NCI-H1092 treated with DMSO at 0.1 percent for 48 hours (cell line): ENCODE results near the gene SLC7A6OS.

ENCODE experiments used
- DNase-seq: peaks from one replicate; lab custom pipeline; 2025; lab: John Stamatoyannopoulos, UW

SLC7A6OS gene

DNA sequence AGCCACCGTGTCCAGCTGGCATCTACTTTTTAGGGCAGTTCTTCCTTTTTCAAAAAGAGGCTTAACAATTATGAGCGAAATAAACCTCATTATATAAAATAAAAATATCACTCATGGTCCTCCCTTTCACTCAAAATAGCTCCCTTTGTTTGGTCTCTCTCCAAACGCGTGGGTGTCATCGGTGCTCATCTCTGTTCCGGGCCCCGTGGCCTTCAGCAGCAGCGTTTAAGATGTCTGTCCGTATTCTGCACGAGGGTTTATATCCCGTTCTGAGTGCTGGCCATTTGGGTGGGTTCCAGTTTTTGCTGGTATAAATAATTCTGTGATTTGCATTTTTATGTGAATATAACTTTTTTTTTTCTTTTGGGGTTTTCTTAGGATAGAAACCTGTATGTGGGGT, 33.5 kb upstream of the SLC7A6OS start:
- DNase-seq, result no peak

DNA sequence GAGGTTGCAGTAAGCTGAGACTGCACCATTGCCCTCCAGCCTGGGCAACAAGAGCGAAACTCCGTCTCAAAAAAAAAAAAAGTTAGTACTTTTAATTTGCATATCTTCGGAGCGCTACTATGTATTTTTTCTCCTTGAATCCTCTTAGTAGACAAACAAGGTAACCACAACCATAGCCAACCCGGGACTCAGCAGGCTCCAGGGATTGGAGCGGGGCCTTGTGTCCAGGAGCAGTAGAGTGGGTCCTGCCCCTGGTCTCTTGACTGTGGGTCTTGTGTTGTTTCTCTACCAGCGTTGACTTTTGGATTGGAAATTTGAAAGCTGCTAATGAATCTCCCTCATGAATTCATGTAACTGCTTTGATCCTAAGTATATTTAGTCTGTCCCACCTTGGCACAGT, 32.4 kb upstream of the SLC7A6OS start:
- no peak for DNase-seq

DNA sequence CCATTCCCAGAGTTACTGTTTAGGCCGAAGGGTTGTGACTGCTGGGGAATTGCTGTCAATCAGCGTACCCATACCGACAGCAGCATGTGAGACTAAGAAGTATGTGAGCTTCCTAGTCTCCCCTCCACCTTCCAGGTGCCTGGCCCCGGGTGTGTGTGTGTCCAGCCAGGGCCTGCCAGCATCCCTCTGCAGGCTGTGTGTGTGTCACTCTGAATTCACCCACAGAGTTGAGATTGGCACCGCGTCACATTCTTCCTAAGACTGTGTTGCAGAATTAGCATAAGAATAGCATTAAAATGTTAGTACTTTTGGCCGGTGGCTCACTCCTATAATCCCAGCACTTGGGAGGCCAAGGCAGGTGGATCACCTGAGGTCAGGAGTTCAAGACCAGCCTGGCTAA, 31.9 kb upstream of the SLC7A6OS start:
- DNase-seq, result no peak

DNA sequence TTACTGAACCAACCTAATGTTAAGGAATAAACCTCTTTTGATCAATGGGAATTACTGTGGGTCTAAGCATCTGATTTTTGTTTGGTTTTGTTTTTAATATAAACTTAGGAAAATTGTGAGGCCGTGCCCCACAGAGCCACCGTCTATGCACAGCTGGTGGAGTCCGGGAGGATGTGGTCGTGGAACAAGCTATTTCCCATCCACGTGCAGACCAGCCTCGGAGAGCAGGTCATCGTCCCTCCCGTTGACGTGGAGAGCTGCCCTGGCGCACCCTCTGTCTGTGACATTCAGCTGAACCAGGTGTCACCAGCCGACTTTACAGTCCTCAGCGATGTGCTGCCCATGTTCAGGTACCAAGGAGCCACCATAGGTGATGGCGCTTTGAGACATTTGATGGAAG, 28.5 kb upstream of the SLC7A6OS start:
- no peak for DNase-seq

DNA sequence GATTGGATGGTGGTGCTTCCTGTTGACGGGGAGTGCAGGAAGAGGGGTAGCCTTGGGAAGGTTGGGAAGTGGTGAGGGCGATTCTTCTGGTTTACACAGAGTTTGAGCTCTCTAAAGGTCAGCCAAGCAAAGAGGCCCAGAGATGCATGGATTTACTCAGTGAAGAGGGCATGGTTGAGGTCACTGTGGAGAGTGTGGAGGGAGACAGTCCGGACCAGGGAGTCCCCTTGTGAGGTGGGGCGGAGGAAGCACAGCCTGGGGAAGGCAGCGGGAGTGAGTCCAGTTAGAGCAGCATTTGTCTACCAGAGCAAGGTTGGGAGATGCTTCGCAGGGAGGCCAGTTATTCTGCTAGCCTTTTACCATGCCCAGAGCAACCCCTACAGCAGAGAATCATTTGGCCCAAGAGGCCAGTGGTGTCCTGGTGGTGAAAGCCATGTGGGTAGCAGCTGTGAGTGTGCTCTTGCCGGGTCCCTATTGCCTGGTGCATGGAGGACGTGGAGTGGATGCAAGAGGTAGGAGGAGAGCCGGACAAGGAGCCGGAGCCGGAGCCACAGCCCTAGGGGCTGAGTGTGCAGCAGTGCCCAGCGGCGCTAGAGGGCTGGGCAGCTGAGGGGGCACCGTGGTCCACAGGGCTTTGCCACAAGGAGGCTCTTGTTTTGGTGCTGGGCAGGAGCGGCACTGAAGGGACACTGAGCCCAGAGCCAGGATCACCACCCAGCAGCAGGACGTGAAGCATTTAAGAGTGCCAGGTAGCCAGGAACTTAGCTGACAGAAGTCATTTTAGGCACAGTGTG, 27.8 kb upstream of the SLC7A6OS start:
- DNase-seq, result no peak

DNA sequence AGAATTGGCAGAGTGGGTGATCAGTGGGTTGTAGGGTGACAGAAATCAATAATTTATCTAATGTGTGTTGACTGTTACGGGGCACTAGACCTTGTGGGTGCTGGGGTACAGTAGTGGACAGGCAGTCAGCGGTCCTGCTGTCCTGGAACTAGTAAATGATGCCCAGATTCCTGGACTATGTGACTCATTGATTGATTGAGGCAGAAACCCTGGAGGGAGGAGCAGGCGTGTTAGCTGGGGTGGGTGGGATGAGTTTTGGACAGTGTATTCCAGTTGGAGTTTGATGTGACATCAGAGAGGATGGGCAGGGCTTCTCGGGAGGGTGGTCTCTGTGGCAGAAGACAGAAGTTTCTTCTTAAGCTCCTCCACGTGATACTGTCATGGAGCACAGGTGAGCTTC, 24.4 kb upstream of the SLC7A6OS start:
- DNase-seq, result no peak

DNA sequence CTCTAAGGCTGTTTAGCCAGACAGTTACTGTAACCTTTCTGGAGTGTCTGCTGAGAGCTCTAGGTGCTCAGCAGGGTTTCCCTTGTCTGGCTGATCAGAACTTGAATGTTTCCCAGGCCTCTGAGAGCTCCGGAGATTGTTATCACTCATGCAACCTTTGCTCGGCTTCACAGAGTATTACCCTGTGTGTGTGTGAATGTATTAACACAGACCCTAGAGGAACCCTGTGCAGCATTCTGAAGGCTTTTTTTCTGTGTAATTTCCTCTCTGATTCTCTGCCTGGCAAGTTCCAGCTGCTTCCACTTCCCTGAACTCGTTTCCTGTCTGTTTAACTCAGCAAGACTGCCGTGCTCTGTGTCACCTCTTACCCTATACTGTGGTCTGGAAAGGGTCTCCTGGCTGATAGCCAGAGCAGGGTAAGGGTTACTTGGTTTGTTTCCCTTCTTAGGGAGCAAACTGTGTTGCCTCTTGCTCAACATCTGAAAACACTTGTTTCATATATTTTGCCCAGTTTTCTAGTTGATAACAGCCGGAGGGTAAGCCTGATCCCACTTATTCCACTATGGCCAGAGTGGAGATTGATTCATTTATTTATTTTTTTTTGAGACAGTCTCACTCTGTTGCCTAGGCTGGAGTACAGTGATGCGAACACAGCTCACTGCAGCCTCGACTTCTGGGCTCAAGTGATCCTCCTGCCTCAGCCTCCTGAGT, 21.8 kb upstream of the SLC7A6OS start:
- DNase-seq, result no peak

DNA sequence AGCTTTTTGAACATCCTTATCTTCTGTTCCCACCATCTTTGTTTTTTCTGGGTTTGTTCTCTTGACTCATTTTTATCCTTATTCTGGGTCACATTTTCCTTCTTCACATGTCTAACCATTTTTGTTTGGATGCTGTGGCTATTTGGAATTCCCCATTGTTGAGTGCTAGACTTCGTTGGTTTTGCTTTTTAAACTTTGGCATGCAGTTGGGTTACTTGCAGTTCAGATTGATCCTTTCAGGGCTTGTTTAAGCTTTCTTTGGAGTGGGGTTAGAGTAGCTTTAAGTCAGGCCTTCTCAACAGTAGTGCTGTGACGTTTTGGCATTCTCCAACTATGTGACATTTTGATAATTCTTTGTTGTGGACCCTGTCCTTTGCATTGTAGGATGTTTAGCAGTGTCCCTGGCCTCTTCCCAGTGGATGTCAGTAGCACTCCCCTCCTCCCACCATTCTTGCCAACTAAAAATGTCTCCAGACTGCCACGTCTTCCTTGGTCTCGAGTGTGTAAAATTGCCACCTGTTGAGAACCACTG, 21.2 kb upstream of the SLC7A6OS start:
- no peak for DNase-seq

DNA sequence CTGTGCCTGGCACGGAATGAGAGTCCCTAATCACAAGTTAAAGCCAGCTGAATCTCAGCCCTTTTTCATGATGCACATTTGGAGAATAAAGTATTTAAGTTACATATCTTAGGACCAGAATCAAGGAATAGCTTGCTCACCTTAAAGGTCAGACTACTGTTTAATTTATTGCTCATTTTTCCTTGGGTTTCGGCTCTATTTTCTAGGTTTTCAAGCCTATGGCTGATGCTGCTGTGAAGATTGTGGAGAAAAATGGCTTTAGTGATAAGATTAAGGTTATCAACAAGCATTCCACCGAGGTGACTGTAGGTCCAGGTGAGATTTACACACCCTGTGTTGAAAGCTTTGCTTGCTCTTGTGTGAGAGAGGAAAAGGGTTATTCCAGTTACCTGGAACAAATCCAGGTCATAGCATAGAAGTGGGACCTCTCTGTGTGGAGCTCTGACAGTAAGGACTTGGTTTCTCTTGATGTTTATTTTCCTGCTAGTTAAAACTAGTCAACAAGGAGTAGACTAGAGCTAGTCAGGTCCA, 18.2 kb upstream of the SLC7A6OS start:
- no peak for DNase-seq

DNA sequence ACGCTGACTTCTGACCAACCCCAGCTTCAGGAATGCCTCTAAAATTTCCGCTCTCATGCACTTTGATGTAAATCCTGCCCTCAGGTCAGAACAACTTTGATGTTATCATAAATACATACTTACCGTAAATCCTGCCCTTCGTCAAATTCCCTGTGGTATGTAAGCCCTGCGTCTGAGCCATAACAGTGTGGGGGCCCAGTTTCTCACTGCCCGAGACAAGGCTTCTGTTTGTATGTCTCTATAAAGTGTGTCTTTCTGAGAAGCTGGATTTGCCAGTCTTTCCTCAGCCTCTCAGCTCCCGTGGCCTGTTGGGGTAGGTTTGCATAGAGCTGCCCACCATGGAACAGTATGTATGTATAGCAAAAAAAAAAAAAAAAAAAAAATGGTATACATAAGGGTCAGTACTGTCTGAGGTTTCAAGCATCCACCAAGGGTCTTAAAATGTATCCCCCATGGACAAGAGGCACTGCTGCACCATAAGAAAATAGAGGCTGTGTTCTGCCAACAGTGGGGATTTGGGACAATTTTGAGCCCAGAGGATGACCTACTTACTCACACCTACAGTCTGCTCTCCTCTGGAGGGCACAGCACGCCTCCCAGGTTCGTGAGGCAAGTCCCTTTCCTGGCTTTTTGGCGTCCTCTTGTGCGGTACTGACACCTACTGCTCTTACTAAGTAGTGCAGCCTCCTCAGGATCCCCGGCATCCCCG, 17.6 kb upstream of the SLC7A6OS start:
- peak; percentile 74 for DNase-seq

DNA sequence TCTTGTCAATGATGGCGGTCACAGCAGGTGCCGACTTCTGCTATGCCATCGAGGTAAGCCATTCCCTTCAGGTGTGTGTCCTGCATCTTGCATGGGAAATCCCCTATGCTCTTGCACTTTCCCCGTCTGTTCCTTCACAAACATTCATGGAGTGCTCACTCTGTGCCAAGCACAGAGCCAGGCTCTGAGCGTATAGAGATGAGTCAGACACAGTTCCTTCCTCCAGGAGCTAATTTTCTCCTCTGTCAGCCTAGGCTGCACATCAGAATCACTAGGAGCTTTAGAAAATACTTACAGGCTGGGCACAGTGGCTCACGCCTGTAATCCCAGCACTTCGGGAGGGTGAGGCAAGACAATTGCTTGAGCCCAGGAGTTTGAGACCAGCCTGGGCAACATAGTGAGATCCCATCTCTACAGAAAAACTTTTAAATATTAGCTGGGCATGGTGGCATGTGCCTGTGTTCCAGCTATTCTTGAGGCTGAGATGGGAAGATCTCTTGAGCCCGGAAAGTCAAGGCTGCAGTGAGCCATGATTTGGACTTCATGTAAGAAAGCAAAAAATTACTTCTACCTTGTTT, 14.1 kb upstream of the SLC7A6OS start:
- DNase-seq, result no peak

DNA sequence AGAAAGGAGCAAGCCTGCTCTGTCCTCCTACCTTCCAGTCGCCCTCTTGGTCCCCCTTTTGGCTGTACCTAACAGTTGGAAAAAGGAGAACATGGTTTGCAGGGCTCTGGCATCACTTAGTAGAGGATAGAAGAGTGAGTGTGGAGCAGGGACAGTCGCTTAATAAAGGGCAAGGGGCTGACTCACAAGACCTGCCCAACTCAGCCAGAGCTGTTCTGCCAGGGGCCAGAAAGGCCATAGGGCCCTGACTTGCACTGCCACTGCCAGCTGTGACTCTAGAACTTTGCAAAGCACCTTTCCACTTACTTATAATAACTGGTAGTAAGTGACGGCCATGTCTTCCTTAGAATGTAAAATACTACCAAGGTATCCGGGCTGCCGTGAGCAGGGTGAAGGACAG, 13.6 kb upstream of the SLC7A6OS start:
- DNase-seq, result no peak

DNA sequence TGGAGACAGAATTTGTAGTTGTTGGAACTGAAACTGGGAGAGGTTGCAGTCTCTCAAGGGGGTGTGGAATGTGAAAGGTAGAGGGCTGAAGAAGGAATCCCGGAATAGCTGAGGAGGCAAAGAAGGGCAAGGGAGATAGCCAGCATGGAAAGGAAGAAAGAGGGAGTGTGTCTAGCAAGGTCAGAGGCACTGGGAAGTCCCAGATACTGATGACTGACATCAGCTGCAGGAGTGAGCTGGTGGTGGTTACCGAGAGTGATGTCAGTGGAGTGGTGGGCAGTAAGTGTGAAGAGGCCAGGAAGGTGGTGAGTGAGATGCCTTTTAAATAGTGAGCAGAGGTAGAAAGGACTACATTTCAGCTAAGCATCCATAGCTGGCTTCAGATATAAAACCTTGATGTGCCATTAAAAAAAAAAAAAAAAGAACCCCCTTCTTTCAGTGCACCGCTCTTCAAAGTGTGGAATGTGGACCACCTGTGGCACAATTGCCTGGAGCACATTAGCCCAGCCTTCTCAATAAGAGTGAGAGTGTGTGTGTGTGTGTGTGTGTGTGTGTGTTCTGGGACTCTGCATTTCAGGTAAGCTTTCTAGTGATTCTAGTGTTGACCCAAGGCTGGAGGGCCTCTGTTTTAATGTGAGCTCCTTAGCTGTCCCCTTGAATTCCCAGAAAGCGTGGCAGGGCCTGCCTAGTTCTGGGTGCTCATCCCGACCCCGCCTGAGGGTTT, 8.6 kb upstream of the SLC7A6OS start:
- no peak for DNase-seq

DNA sequence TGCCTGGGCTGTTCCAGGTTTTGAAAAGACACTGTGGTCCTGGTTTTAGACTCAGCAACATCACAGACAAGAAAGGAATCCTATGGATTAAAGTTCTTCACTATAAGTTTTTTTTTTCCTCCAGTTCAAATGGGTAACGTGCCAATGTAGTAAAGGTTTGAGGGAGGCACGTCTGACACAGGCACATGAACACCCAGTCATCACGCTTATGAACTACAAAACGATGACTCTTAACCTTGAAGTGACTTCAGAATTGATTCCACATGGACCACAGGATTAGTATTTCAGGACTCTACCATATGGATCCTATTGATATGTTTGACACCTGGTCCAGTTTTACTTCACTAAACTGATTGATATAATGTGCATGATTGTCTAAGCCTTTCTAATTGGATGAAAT, 2.4 kb upstream of the SLC7A6OS start:
- no peak for DNase-seq

DNA sequence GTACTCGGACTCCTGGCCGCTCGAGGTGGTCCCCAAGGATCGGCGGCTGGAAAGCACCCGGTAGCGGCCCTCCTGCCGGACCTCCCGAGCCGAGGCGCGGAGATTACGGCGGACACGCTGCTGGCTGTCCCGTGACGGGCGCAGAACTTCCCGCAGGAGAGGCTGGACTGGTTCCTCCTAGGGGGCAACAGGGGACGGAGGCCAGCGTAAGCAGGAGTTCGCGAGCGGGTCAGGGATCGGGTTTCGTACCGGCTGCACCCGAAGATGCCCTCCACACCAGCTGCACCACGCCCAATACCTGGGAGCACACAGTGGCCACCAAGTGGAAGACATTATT, 341 bp downstream of the SLC7A6OS start:
- no peak for DNase-seq

DNA sequence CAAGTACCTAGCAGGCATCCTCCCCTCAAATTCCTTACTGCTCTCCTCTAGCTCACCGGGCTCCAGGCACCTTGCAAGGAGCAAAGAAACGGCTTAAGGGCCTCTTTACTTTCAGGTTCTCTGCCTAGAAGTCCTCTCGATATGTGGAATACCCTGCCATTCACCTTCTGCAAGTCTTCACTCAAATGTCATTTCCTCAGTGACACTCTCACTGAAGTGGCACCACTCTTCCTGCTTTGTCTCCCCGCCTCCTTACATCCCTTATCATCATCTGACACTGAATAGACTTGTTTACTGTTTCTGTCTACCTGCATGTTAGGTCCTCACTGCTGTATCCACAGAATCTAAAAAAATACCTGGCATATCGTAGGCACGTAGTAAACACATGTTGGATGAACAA, 947 bp downstream of the SLC7A6OS start:
- no peak for DNase-seq

DNA sequence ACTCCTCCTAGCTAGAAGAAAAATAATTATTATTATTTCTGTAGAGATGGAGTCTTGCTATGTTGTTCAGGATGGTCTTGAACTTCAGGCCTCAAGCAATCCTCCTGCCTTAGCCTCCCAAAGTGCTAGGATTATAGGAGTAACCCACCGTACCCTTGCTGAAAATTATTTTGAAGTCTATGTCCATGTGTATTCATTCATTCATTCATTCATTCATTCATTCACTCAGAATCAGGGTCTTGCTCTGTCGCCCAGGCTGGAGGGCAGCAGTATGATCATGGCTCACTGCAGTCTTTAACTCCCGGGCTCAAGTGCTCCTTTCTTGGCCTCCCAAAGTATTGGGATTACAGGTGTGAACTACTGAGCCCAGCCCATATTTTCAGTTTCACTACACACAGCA, 4.1 kb downstream of the SLC7A6OS start:
- no peak for DNase-seq

DNA sequence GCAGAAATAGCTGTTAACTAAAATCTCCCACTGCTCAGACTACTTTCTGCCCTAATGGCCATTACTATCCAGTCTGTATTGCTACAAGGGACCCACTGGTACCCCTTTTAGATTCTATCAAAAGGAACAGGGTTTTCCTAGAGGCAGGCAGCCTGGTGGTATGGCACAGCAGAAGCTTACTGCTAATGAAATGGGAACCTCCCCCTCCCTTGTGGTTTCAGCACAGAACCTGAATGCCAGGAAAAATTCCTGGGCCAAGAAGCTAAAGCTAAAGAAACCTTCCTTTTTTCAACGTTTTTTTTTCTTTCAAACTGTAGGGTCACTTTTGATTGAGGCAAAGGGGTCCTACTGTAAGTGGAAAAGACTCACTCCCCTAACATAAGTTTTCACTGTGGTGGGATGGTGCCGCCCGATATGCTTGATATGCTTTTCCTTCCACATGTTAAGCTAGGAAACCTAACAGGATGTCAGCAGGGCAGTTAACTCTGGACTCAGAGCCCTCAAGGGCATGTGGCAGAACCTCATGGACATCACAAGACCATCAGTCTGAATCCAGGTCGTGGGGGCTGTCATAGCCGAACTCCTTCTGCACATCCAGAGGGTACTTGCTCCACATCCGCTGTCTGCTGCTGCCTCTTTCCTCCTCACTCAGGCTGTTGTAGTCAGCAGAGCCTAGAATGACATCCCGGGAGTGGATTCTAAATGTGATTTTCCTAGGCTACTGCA, 9.8 kb downstream of the SLC7A6OS start:
- DNase-seq, result no peak

DNA sequence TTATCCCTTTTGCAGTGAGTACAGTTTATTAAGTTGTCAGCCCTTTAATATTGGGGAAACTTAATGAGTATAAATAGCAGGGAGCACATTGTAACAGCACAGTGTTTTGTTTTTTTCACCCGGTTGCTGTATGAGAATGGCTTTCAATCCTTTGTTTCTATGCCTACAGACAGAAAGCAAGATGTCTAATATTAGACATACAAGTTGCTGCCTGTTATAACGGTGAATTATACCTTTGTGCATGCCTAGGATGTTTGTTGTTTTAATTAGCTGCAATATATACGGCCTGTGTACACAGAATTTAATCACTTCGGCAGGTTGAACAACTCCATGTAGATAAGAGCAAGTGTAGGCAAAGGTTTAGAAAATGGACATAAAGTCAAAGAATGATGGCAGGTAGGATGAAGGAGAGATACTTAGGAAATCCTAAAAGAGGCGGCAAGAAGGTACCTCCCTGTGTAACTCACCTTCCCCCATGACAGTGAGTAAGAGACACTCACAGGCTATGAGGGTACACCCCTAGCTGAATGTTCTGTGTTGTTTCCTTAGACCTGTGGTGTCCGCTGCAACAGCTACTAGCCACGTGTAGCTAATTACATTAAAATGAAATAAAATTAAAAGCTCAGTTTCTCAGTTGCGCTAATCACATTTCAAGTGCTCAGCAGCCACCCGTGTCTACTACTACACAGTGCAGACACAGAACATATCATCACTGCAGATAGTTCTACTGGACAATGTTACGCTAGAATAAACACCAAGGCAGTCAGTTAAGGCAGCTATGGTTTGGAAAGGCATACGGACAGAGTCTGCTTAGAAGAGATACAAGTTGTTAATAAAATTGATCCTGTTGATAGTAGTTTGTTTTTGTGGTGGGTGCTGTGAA, 10.9 kb downstream of the SLC7A6OS start:
- no peak for DNase-seq
